ENCODE data around the gene LRRC45. TPM values are rescaled to one million over a fixed set of nuclear protein-coding genes. Genes with fewer than 3 reads are reported as not detected.

Gene LRRC45
- total and polyA plus RNA-seq, 9 donors: 0.67 to 16.4 (median 7.1) TPM

GRCh38 chr17:82031303-82031884, 8.3 kb downstream of the LRRC45 start, which contains the start of gene RAC3:
TSS of gene RAC3 (plus strand) at chr17:82031678. CDS start at chr17:82031762, 84 bp downstream.
- Histone ChIP-seq H3K4me3 (peak within 1 kb of the TSS; percentile 45), H3K9me3 (no peaks in the 10 kb centered on the region), H3K36me3 (no peaks in the 10 kb centered on the region), H3K4me1 (ENCODE audit: insufficient read depth) (peaks cover 7% of the 10 kb centered on the region), H3K27me3 (no peaks in the 10 kb centered on the region), H3K27ac (peak within 1 kb of the TSS in 1 of 2 donors; percentile 23)
- intact Hi-C loops (cut with DNase I): loop anchor here (2.0 to 5.0 kb wide), 4 partner anchors 121 to 126 kb away; no protein-coding TSS in a partner anchor
- TF ChIP-seq CTCF (IDR thresholded peaks at IDR 0.05): no peak
- 0% methylated on average over 20 to 93 of the region's 96 CpGs; no CpG with 5 or more reads in 1 of the 3 donors for WGBS, 3 donors
- no peak for DNase-seq

GRCh38 chr17:82031885-82032627, 9.0 kb downstream of the LRRC45 start:
- no peaks in the 10 kb centered on the region for H3K9me3 ChIP-seq
- H3K36me3 ChIP-seq: no peaks in the 10 kb centered on the region
- H3K4me3 ChIP-seq: no peak overlapping the region
- DNase-seq: no peak
- H3K27ac ChIP-seq: no peak overlapping the region
- WGBS, 3 donors: 6 to 12% (median 12%) methylated on average over 26 to 59 of the region's 59 CpGs
- peaks cover 11% of the 10 kb centered on the region for H3K4me1 ChIP-seq (ENCODE audit: insufficient read depth)
- intact Hi-C loops (cut with DNase I): loop anchor here (2.0 to 5.0 kb wide), 4 partner anchors 120 to 125 kb away; no protein-coding TSS in a partner anchor
- TF ChIP-seq CTCF (IDR thresholded peaks at IDR 0.05) (peak in 1 of 3 donors; percentile 11), EP300 (IDR thresholded peaks at IDR 0.05) (no peak)
- H3K27me3 ChIP-seq: no peaks in the 10 kb centered on the region

GRCh38 chr17:82033359-82034085, 10.4 kb downstream of the LRRC45 start:
- intact Hi-C loops (cut with DNase I): loop anchor here in 2 of 4 donors (5.0 kb wide), 2 partner anchors 119 to 124 kb away; no protein-coding TSS in a partner anchor
- H3K36me3 ChIP-seq: no peaks in the 10 kb centered on the region
- peaks cover 11% of the 10 kb centered on the region for H3K4me1 ChIP-seq (ENCODE audit: insufficient read depth)
- H3K27ac ChIP-seq: no peak overlapping the region
- H3K9me3 ChIP-seq: no peaks in the 10 kb centered on the region
- DNase-seq: no peak
- H3K27me3 ChIP-seq: no peaks in the 10 kb centered on the region
- 90 to 92% (median 91%) methylated on average over 36 to 38 of the region's 38 CpGs for WGBS, 3 donors
- TF ChIP-seq CTCF (IDR thresholded peaks at IDR 0.05) (no peak), POLR2A (IDR thresholded peaks at IDR 0.05) (no peak), EP300 (IDR thresholded peaks at IDR 0.05) (no peak)
- H3K4me3 ChIP-seq: no peak overlapping the region

- intact Hi-C loops (cut with DNase I): loop anchor here in 2 of 4 donors (5.0 kb wide), 2 partner anchors 118 to 123 kb away; no protein-coding TSS in a partner anchor
- 67 to 77% (median 75%) methylated on average over 23 of the region's 23 CpGs for WGBS, 3 donors
- no peak for TF ChIP-seq CTCF (IDR thresholded peaks at IDR 0.05)
- TF ChIP-seq EP300 (IDR thresholded peaks at IDR 0.05): no peak
- TF ChIP-seq POLR2A (IDR thresholded peaks at IDR 0.05): no peak
- Histone ChIP-seq H3K36me3 (no peaks in the 10 kb centered on the region), H3K4me1 (ENCODE audit: insufficient read depth) (peaks cover 11% of the 10 kb centered on the region), H3K9me3 (no peaks in the 10 kb centered on the region), H3K27ac (no peak overlapping the region), H3K27me3 (no peaks in the 10 kb centered on the region), H3K4me3 (no peak overlapping the region)
- DNase-seq: no peak
Measured at GRCh38 chr17:82034371-82035011, 11.4 kb downstream of the LRRC45 start.
